HepG2 (cell line): ENCODE measurements around the gene SRCAP. TPM values are rescaled to one million over a fixed set of nuclear protein-coding genes. Genes with fewer than 3 reads are reported as not detected.

Source experiments
- ARID2 ChIP-seq: sonication (generic); formaldehyde crosslinking; IDR thresholded peaks from 2 replicates; pipeline ENCODE4 v1.8.1; 2022; ENCODE audit warnings: mild to moderate bottlenecking, missing genetic modification reagents, borderline replicate concordance
- BRD4 ChIP-seq: sonication (generic); formaldehyde crosslinking; IDR thresholded peaks from 2 replicates; pipeline ENCODE4 v1.4.0; 2020; ENCODE audit warnings: missing genetic modification reagents
- JUNB ChIP-seq: sonication (generic); formaldehyde crosslinking; IDR thresholded peaks from 2 replicates; pipeline ENCODE4 v1.8.0; 2022; ENCODE audit warnings: missing genetic modification reagents, mild to moderate bottlenecking, borderline replicate concordance
- NCOR1 ChIP-seq: fragments of 200-600 bp; sonication (generic); IDR thresholded peaks from 2 replicates; pipeline ENCODE4 v1.7.0; 2017; ENCODE audit warnings: antibody characterized with exemption, low read length, borderline replicate concordance
- NKX3-1 ChIP-seq: sonication (generic); formaldehyde crosslinking; IDR thresholded peaks from 2 replicates; pipeline ENCODE4 v1.5.0; 2020; ENCODE audit warnings: missing genetic modification reagents
- RAD21 ChIP-seq: fragments of 450-650 bp; formaldehyde crosslinking; IDR thresholded peaks from 2 replicates; pipeline ENCODE4 v1.5.0; 2020; ENCODE audit warnings: mild to moderate bottlenecking
- RFX5 ChIP-seq: IDR thresholded peaks from 2 replicates; pipeline ENCODE4 v1.6.1; 2011; ENCODE audit warnings: low read depth, low read length, improper control_type of control experiment
- RFXANK ChIP-seq: IDR thresholded peaks from 2 replicates; pipeline ENCODE4 v1.6.1; 2016
- XRCC5 ChIP-seq: fragments of 200-400 bp; formaldehyde crosslinking; optimal IDR thresholded peaks from 2 replicates; pipeline ENCODE3; 2017; ENCODE audit warnings: mild to moderate bottlenecking, low read length
- ZMYM3 ChIP-seq: sonication (generic); formaldehyde crosslinking; IDR thresholded peaks from 2 replicates; pipeline ENCODE4 v1.5.1; 2020; ENCODE audit warnings: mild to moderate bottlenecking, missing genetic modification reagents
- ZNF224 ChIP-seq: sonication (generic); formaldehyde crosslinking; IDR thresholded peaks from 2 replicates; pipeline ENCODE4 v1.5.0; 2020; ENCODE audit warnings: mild to moderate bottlenecking, missing genetic modification reagents
- ZNF550 ChIP-seq: sonication (generic); formaldehyde crosslinking; IDR thresholded peaks from 2 replicates; pipeline ENCODE4 v1.4.0; 2020; ENCODE audit warnings: mild to moderate bottlenecking, missing genetic modification reagents, borderline replicate concordance
- ZNF567 ChIP-seq: sonication (generic); formaldehyde crosslinking; IDR thresholded peaks from 2 replicates; pipeline ENCODE4 v1.8.1; 2023; ENCODE audit warnings: mild to moderate bottlenecking, missing genetic modification reagents, borderline replicate concordance
- ZNF614 ChIP-seq: IDR thresholded peaks from 2 replicates; pipeline ENCODE4 v1.6.1; 2018; ENCODE audit warnings: missing biosample characterization, missing genetic modification reagents, inconsistent platforms, borderline replicate concordance
- ZNF629 ChIP-seq: sonication (generic); formaldehyde crosslinking; conservative IDR thresholded peaks from 2 replicates; pipeline ENCODE4 v1.5.0; 2020; ENCODE audit warnings: missing genetic modification reagents
- ZNF652 ChIP-seq: IDR thresholded peaks from 2 replicates; pipeline ENCODE4 v1.6.1; 2016; ENCODE audit warnings: low read depth, borderline replicate concordance
- polyA plus RNA-seq, 8 experiments: library from polyadenylated mRNA; depleted of rRNA in 3 of 8; stranded (reverse) in 7 of 8; unstranded in 1 of 8; fragments of >200 nt; fragmentation: Illumina TruSeq in 4 of 8; extraction: Trizol in 4 of 8; gene quantifications; 2 replicates each; pipeline versions ENCODE4 v1.2.1 to v1.2.3, GENCODE V29; 2011 to 2016; ENCODE audit warnings: low read depth in 4 of 8, missing spikeins in 1 of 8, mixed read lengths in 1 of 8; ENCODE audit not compliant: insufficient read depth in 1 of 8
- total RNA-seq, 5 experiments: library from RNA; depleted of rRNA; stranded (reverse); fragments of >200 nt; fragmentation: Illumina TruSeq; extraction: Trizol; gene quantifications; 2 replicates each; pipeline ENCODE4 v1.2.3, GENCODE V29; 2016; ENCODE audit warnings: low read depth in 1 of 5
- TF ChIP-seq, protein P1 (sequence below): sonication (generic); formaldehyde crosslinking; IDR thresholded peaks from 2 replicates; pipeline ENCODE4 v1.4.0; 2020; ENCODE audit warnings: missing genetic modification reagents, borderline replicate concordance
- TF ChIP-seq, protein P2 (sequence below): sonication (generic); formaldehyde crosslinking; IDR thresholded peaks from 2 replicates; pipeline ENCODE4 v1.4.0; 2020; ENCODE audit warnings: missing genetic modification reagents; ENCODE audit errors: not compliant biosample characterization
- TF ChIP-seq, protein P3 (sequence below): sonication (generic); formaldehyde crosslinking; IDR thresholded peaks from 2 replicates; pipeline ENCODE4 v1.4.0; 2020; ENCODE audit warnings: missing genetic modification reagents
- TF ChIP-seq, protein P4 (sequence below): sonication (generic); formaldehyde crosslinking; IDR thresholded peaks from 2 replicates; pipeline ENCODE4 v1.5.0; 2020; ENCODE audit warnings: mild to moderate bottlenecking, missing genetic modification reagents, borderline replicate concordance
- TF ChIP-seq, protein P5 (sequence below): sonication (generic); formaldehyde crosslinking; IDR thresholded peaks from 2 replicates; pipeline ENCODE4 v1.5.0; 2020; ENCODE audit warnings: missing genetic modification reagents, mild to moderate bottlenecking, borderline replicate concordance

The SRCAP gene
- total and polyA plus RNA-seq, 2 of the 13 experiments (the other 11 are each of a cell fraction or from before 2014, with no cell fraction given) = 4.9 to 9.0 TPM

DNA sequence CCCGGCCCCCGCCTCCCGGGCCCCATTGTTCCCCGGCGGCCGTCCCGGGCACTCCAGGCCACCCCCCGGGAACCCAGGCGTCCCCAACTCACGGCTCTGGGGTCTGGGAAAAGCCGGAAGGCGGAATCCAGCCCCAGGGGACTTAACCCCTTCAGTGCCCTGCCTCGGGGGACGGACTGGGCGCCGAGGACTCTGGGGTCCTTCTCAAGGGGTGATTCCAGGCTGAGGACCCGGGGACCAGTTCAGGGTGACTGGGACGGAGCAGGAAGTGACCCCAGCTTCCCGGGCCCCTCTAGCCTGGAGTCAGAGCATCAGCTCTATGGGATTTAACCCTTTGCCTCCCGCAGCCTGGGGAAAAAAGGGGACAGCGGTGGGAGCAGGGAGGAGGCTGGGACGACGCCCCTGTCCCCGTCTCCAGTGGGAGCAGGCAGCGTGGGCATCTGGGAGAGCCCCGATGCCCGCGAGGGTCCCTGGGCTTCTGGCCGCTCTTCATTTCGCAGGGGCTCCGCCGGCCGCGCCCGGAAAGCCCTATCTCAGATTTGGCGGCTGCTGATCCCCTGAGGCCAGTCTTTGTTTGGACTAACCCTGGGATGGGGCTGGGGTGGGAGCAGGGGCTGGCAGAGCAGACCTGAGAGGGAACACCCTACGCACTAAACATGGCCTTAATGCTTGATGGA is 88.1 kb downstream of the SRCAP start, which contains the start of gene ZNF629 (continued):
- TF ChIP-seq, protein P1, sequence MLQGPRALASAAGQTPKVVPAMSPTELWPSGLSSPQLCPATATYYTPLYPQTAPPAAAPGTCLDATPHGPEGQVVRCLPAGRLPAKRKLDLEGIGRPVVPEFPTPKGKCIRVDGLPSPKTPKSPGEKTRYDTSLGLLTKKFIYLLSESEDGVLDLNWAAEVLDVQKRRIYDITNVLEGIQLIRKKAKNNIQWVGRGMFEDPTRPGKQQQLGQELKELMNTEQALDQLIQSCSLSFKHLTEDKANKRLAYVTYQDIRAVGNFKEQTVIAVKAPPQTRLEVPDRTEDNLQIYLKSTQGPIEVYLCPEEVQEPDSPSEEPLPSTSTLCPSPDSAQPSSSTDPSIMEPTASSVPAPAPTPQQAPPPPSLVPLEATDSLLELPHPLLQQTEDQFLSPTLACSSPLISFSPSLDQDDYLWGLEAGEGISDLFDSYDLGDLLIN (CRISPR knock-in tag) = no peak
- TF ChIP-seq RAD21 (CRISPR knock-in tag) (peak; percentile 62), ZMYM3 (peak; percentile 96), NCOR1 (peak; percentile 33), NKX3-1 (CRISPR knock-in tag) (0 out of 2 replicates have a peak, but pooled peaks have one; percentile 47), RFX5 (no peak; the same call in 1 of the 2 replicates), ARID2 (CRISPR knock-in tag) (no peak; the same call in 1 of the 2 replicates), BRD4 (CRISPR knock-in tag) (peak; percentile 85), ZNF567 (no peak), JUNB (peak; percentile 50; the same call in 1 of the 2 replicates), ZNF224 (no peak), ZNF629 (CRISPR knock-in tag) (0 out of 2 replicates have a peak, but pooled peaks have one; percentile 29), RFXANK (peak; percentile 51; the same call in 1 of the 2 replicates), XRCC5 (peak; percentile 94), ZNF550 (CRISPR knock-in tag) (no peak), ZNF652 (CRISPR knock-in tag) (peak; percentile 100), ZNF614 (CRISPR knock-in tag) (0 out of 2 replicates have a peak, but pooled peaks have one; percentile 11)
- TF ChIP-seq, protein P2, sequence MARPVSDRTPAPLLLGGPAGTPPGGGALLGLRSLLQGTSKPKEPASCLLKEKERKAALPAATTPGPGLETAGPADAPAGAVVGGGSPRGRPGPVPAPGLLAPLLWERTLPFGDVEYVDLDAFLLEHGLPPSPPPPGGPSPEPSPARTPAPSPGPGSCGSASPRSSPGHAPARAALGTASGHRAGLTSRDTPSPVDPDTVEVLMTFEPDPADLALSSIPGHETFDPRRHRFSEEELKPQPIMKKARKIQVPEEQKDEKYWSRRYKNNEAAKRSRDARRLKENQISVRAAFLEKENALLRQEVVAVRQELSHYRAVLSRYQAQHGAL (CRISPR knock-in tag) = no peak
- TF ChIP-seq, protein P3, sequence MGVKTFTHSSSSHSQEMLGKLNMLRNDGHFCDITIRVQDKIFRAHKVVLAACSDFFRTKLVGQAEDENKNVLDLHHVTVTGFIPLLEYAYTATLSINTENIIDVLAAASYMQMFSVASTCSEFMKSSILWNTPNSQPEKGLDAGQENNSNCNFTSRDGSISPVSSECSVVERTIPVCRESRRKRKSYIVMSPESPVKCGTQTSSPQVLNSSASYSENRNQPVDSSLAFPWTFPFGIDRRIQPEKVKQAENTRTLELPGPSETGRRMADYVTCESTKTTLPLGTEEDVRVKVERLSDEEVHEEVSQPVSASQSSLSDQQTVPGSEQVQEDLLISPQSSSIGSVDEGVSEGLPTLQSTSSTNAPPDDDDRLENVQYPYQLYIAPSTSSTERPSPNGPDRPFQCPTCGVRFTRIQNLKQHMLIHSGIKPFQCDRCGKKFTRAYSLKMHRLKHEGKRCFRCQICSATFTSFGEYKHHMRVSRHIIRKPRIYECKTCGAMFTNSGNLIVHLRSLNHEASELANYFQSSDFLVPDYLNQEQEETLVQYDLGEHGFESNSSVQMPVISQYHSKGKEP (CRISPR knock-in tag) = no peak
- TF ChIP-seq, protein P4, sequence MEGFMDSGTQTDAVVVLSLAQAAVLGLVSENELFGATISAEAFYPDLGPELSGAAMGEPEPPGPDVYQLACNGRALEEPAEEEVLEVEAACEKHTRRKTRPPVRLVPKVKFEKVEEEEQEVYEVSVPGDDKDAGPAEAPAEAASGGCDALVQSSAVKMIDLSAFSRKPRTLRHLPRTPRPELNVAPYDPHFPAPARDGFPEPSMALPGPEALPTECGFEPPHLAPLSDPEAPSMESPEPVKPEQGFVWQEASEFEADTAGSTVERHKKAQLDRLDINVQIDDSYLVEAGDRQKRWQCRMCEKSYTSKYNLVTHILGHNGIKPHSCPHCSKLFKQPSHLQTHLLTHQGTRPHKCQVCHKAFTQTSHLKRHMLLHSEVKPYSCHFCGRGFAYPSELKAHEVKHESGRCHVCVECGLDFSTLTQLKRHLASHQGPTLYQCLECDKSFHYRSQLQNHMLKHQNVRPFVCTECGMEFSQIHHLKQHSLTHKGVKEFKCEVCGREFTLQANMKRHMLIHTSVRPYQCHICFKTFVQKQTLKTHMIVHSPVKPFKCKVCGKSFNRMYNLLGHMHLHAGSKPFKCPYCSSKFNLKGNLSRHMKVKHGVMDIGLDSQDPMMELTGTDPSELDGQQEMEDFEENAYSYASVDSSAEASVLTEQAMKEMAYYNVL (CRISPR knock-in tag) = no peak; the same call in 1 of the 2 replicates
- TF ChIP-seq, protein P5, sequence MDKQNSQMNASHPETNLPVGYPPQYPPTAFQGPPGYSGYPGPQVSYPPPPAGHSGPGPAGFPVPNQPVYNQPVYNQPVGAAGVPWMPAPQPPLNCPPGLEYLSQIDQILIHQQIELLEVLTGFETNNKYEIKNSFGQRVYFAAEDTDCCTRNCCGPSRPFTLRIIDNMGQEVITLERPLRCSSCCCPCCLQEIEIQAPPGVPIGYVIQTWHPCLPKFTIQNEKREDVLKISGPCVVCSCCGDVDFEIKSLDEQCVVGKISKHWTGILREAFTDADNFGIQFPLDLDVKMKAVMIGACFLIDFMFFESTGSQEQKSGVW (CRISPR knock-in tag) = no peak
